ENCODE data around the gene GPRIN2.

GRCh38 chr10:46555366-46555712 is 1.1 kb downstream of the GPRIN2 start:
- TF ChIP-seq POLR2AphosphoS5 (IDR thresholded peaks at IDR 0.05; ENCODE audit: borderline replicate concordance, low read depth, low read length): no peak
- TF ChIP-seq EZH2 (IDR thresholded peaks at IDR 0.05): no peak
- no peak for TF ChIP-seq FOXP2 (optimal IDR thresholded peaks at IDR 0.05; ENCODE audit: control extremely low read depth, extremely low read length, insufficient read depth)

All from SK-N-MC (cell line).